ENCODE data around the gene PARN. TPM values are rescaled to one million over a fixed set of nuclear protein-coding genes. Genes with fewer than 3 reads are reported as not detected.
"Not testable (repeated sequence)": the region's sequence is repeated elsewhere in the genome, so short reads cannot be mapped to it uniquely, and the experiment has no call there.

The PARN gene
- total RNA-seq, 1 donor from 2014 or later, result 26.5 TPM

- TF ChIP-seq CTCF (conservative IDR thresholded peaks at IDR 0.05), result no peak
- Mint-ChIP-seq H3K4me1 (peaks cover 16% of the 10 kb centered on the region), H3K4me3 (no peak overlapping the region), H3K27me3 (ENCODE audit: low read depth) (no peaks in the 10 kb centered on the region), H3K27ac (ENCODE audit: unreplicated experiment) (peak overlapping the region; percentile 67), H3K9me3 (no peaks in the 10 kb centered on the region), H3K36me3 (ENCODE audit: low read depth) (peaks cover 2% of the 10 kb centered on the region)
- DNase-seq (ENCODE audit: low read depth, low spot score), result no peak
These were observed 206.7 kb downstream of the PARN start for GRCh38 chr16:14423344-14423743.

GRCh38 chr16:14420721-14421488 is 209.2 kb downstream of the PARN start:
- Mint-ChIP-seq H3K9me3 (peaks cover 3% of the 10 kb centered on the region), H3K27me3 (ENCODE audit: low read depth) (no peaks in the 10 kb centered on the region), H3K4me3 (no peak overlapping the region)

GRCh38 chr16:14420243-14420642 is 209.8 kb downstream of the PARN start:
- H3K27ac Mint-ChIP-seq (ENCODE audit: unreplicated experiment); H3K36me3 Mint-ChIP-seq (ENCODE audit: low read depth); H3K4me3 Mint-ChIP-seq; H3K4me1 Mint-ChIP-seq; H3K27me3 Mint-ChIP-seq (ENCODE audit: low read depth); H3K9me3 Mint-ChIP-seq; DNase-seq (ENCODE audit: low read depth, low spot score): not testable (repeated sequence)

More at GRCh38 chr16:14420721-14421488, 209.2 kb downstream of the PARN start:
- no peak for DNase-seq (ENCODE audit: low read depth, low spot score)
- Mint-ChIP-seq H3K36me3 (ENCODE audit: low read depth) (peaks cover 2% of the 10 kb centered on the region), H3K4me1 (peaks cover 7% of the 10 kb centered on the region), H3K27ac (ENCODE audit: unreplicated experiment) (no peak overlapping the region)
- TF ChIP-seq CTCF (conservative IDR thresholded peaks at IDR 0.05), result no peak

- Mint-ChIP-seq H3K27me3 (ENCODE audit: low read depth) (no peaks in the 10 kb centered on the region), H3K9me3 (peaks cover 3% of the 10 kb centered on the region), H3K36me3 (ENCODE audit: low read depth) (peaks cover 2% of the 10 kb centered on the region), H3K4me3 (no peak overlapping the region), H3K4me1 (peaks cover 7% of the 10 kb centered on the region), H3K27ac (ENCODE audit: unreplicated experiment) (peak overlapping the region; percentile 81)
- TF ChIP-seq CTCF (conservative IDR thresholded peaks at IDR 0.05), result no peak
- no peak for DNase-seq (ENCODE audit: low read depth, low spot score)
These were observed 210.2 kb downstream of the PARN start for GRCh38 chr16:14419817-14420216.

- no peak overlapping the region for H3K27ac Mint-ChIP-seq (ENCODE audit: unreplicated experiment)
These were observed 211.2 kb downstream of the PARN start for GRCh38 chr16:14418795-14419225.

More at GRCh38 chr16:14418795-14419225, 211.2 kb downstream of the PARN start:
- Mint-ChIP-seq H3K4me1 (peaks cover 7% of the 10 kb centered on the region), H3K9me3 (peaks cover 3% of the 10 kb centered on the region), H3K27me3 (ENCODE audit: low read depth) (no peaks in the 10 kb centered on the region), H3K36me3 (ENCODE audit: low read depth) (no peaks in the 10 kb centered on the region), H3K4me3 (no peak overlapping the region)
- no peak for TF ChIP-seq CTCF (conservative IDR thresholded peaks at IDR 0.05)
- DNase-seq (ENCODE audit: low read depth, low spot score), result no peak

Data from neural crest cell (in vitro differentiated cells).